HepG2 (cell line): ENCODE measurements around the gene SGCD. TPM values are rescaled to one million over a fixed set of nuclear protein-coding genes. Genes with fewer than 3 reads are reported as not detected.

Source experiments
- ATAC-seq: fragments of 200-7000 bp; cut with Tn5 transposase; 3 replicates; pipeline ENCODE4 v1.9.1; 2020; ENCODE audit warnings: mild to moderate bottlenecking, moderate library complexity
- BruUV-seq: library from RNA; stranded (reverse); fragments of 400-500 nt; replicated peaks from 2 replicates; lab custom pipeline; 2021; lab: Mats Ljungman, UMichigan
- CTCF ChIA-PET: fragments of 300-600 bp; formaldehyde crosslinking; extraction: SDS; loops from one replicate; lab custom pipeline; 2021; ENCODE audit warnings: low total read pairs, inconsistent platforms, low intra/inter-chr PET ratio; lab: Yijun Ruan, JAX
- POLR2A ChIA-PET: fragments of 350-600 bp; sonication (Branson Sonifier 250); formaldehyde crosslinking; loops from one replicate; lab custom pipeline; 2020; ENCODE audit warnings: antibody characterized with exemption, inconsistent platforms; lab: Yijun Ruan, JAX
- DNase-seq: peaks from one replicate; pipeline ENCODE4 v3.0.0-alpha.2; 2015; ENCODE audit warnings: low spot score
- FAIRE-seq: peaks from 3 replicates; lab custom pipeline; 2011; peaks lifted over from hg19 to GRCh38; lab: Jason Lieb, UNC
- H2AFZ ChIP-seq: one replicate; pipeline ENCODE4 v1.6.1; 2011; ENCODE audit warnings: low read length, inconsistent platforms
- H3K27ac ChIP-seq: fragments of 300-600 bp; 3 replicates; pipeline ENCODE4 v1.8.0; 2011; ENCODE audit warnings: mixed run types, mild to moderate bottlenecking, mixed read lengths, low read length, inconsistent platforms; ENCODE audit not compliant: insufficient read depth; ENCODE audit errors: extremely low read length
- H3K27me3 ChIP-seq, 2 experiments: fragments of 200-600 bp in 1 of 2; 2 replicates in 1 of 2; 3 replicates in 1 of 2; pipeline versions ENCODE4 v1.6.0 to v1.8.0; 2011; ENCODE audit warnings: low read length in 2 of 2, mild to moderate bottlenecking in 2 of 2, moderate library complexity in 2 of 2, inconsistent platforms in 1 of 2; ENCODE audit not compliant: insufficient read depth in 2 of 2, control insufficient read depth in 1 of 2
- H3K36me3 ChIP-seq, 2 experiments: fragments of 200-600 bp in 1 of 2; replicated peaks in 1 of 2; 2 replicates in 1 of 2; 3 replicates in 1 of 2; pipeline versions ENCODE4 v1.5.1 to v1.8.0; 2011; ENCODE audit warnings: low read length in 2 of 2, inconsistent platforms in 1 of 2; ENCODE audit not compliant: insufficient read depth in 2 of 2, control insufficient read depth in 1 of 2
- H3K4me1 ChIP-seq: 2 replicates; pipeline ENCODE4 v1.5.1; 2012; ENCODE audit warnings: low read length, inconsistent platforms; ENCODE audit not compliant: insufficient read depth
- H3K4me2 ChIP-seq: 2 replicates; pipeline ENCODE4 v1.6.0; 2011; ENCODE audit warnings: low read depth, low read length, inconsistent platforms
- H3K4me3 ChIP-seq, 3 experiments: fragments of 200-600 bp in 1 of 3; sonication (generic), shearing (Covaris generic) in 1 of 3; replicated peaks in 1 of 3; 2 replicates each; pipeline ENCODE4 v1.5.1; 2011 to 2016; ENCODE audit warnings: low read length in 3 of 3, inconsistent platforms in 2 of 3, low read depth in 2 of 3, mild to moderate bottlenecking in 2 of 3, control low read depth in 1 of 3, mixed read lengths in 1 of 3; ENCODE audit not compliant: insufficient read depth in 1 of 3
- H3K79me2 ChIP-seq: one replicate; pipeline ENCODE4 v1.6.1; 2011; ENCODE audit warnings: low read length, inconsistent platforms; ENCODE audit not compliant: insufficient read depth
- H3K9ac ChIP-seq: 2 replicates; pipeline ENCODE4 v1.6.0; 2011; ENCODE audit warnings: mild to moderate bottlenecking, low read depth, low read length, inconsistent platforms; ENCODE audit not compliant: insufficient read depth
- H3K9me3 ChIP-seq: 2 replicates; pipeline ENCODE4 v1.5.1; 2012; ENCODE audit warnings: mild to moderate bottlenecking, low read length
- H4K20me1 ChIP-seq: 2 replicates; pipeline ENCODE4 v1.6.0; 2011; ENCODE audit warnings: inconsistent platforms, mild to moderate bottlenecking, low read length, moderate library complexity; ENCODE audit not compliant: insufficient read depth
- GMEB2 ChIP-seq: IDR thresholded peaks from 2 replicates; pipeline ENCODE4 v1.6.1; 2016; ENCODE audit warnings: missing biosample characterization, missing genetic modification reagents, low read depth
- SMAD3 ChIP-seq: sonication (generic); formaldehyde crosslinking; IDR thresholded peaks from 2 replicates; pipeline ENCODE4 v1.4.0; 2020; ENCODE audit warnings: missing genetic modification reagents
- WGBS: methylation state at CpG from one replicate; pipeline ENCODE4 v1.1.6; 2017; ENCODE audit warnings: low lambda C conversion rate; 5-methylcytosine and 5-hydroxymethylcytosine counted together
- in situ Hi-C: cut with HindIII; loops from 2 replicates; pipeline ENCODE4 v1.10.0; 2017; ENCODE audit warnings: low pct_unique_long_range_greater_than_20kb; ENCODE audit not compliant: extremely low pct_ligation_motif_present
- intact Hi-C: fragments of 100-400 bp; cut with micrococcal nuclease; formaldehyde crosslinking; loops from one replicate; pipeline ENCODE4 v1.10.0; 2022; ENCODE audit not compliant: unreplicated experiment
- polyA plus RNA-seq, 8 experiments: library from polyadenylated mRNA; depleted of rRNA in 3 of 8; stranded (reverse) in 7 of 8; unstranded in 1 of 8; fragments of >200 nt; fragmentation: Illumina TruSeq in 4 of 8; extraction: Trizol in 4 of 8; gene quantifications; 2 replicates each; pipeline versions ENCODE4 v1.2.1 to v1.2.3, GENCODE V29; 2011 to 2016; ENCODE audit warnings: low read depth in 4 of 8, missing spikeins in 1 of 8, mixed read lengths in 1 of 8; ENCODE audit not compliant: insufficient read depth in 1 of 8
- total RNA-seq, 5 experiments: library from RNA; depleted of rRNA; stranded (reverse); fragments of >200 nt; fragmentation: Illumina TruSeq; extraction: Trizol; gene quantifications; 2 replicates each; pipeline ENCODE4 v1.2.3, GENCODE V29; 2016; ENCODE audit warnings: low read depth in 1 of 5

SGCD gene
- total and polyA plus RNA-seq, 2 of the 13 experiments (the other 11 are each of a cell fraction or from before 2014, with no cell fraction given) = not detected

DNA sequence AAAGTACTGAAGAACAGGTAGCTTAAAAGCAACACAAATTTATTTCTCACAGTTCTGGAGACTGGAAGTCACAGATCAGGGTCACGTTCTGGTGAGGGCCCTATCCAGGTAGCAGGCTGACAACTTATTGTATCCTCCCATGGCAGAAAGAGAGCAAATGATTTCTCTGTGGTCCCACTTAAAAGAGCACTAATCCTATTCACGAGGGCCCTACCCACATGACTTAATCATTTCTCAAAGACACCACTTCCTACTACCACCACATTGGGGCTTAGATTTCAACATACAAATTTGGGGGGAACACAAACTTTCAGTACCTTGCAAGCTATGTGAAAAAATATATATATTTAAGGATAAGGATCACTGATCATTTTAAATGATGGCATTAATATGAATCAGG, 447.3 kb downstream of the SGCD start:
- BruUV-seq = no TSS peak
- DNase-seq (no peak), FAIRE-seq (no peak), ATAC-seq (no peak)
- ChIA-PET POLR2A (no interaction called here), CTCF (no interaction called here)
- no peaks in the 10 kb centered on the region for H3K36me3 ChIP-seq
- no peaks in the 10 kb centered on the region for H3K79me2 ChIP-seq
- H3K4me2 ChIP-seq = no peak overlapping the region
- no peak for TF ChIP-seq GMEB2 (CRISPR knock-in tag)
- no peaks in the 10 kb centered on the region for H3K4me1 ChIP-seq
- H3K4me3 ChIP-seq = no peak overlapping the region
- no peak overlapping the region for H3K9ac ChIP-seq
- H4K20me1 ChIP-seq = no peaks in the 10 kb centered on the region
- no peaks in the 10 kb centered on the region for H3K9me3 ChIP-seq
- in situ Hi-C loops = no loop called here
- intact Hi-C loops = no loop called here
- H2AFZ ChIP-seq = no peak overlapping the region
- no peaks in the 10 kb centered on the region for H3K27me3 ChIP-seq
- H3K27ac ChIP-seq = no peak overlapping the region
- WGBS = 0% methylated on average over 2 of the region's 2 CpGs

DNA sequence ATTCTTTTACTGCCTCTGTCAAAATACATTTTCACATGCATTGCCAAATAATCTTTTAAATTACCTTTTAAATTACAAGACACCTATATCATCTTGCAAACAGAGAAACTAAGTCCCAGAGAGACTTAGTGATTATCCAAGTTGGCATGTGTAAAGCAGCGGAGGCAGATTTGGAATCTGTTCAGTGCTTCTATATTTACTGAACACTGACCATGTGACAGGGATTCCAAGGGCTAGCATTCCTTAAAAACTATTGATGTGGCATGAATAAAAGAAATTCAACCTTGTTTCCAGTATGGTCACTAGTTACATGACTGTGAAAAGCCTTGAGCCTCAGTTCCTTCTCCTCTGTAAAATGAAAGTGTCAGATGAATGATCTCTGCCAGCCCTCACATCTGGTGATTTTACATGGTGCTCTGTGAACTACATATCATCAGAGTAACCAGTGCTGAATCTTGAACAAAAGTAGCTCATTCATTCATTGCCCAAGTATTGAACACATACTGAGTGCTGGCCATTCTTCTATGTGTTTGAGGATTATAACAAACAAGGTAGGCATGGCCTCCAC, 451.3 kb downstream of the SGCD start:
- ATAC-seq (no peak), FAIRE-seq (no peak), DNase-seq (no peak)
- Histone ChIP-seq H3K79me2 (no peaks in the 10 kb centered on the region), H3K27me3 (no peaks in the 10 kb centered on the region; a peak in 1 of 5 replicates), H3K36me3 (no peaks in the 10 kb centered on the region), H2AFZ (no peak overlapping the region), H4K20me1 (no peaks in the 10 kb centered on the region), H3K4me1 (no peaks in the 10 kb centered on the region), H3K9me3 (no peaks in the 10 kb centered on the region), H3K9ac (no peak overlapping the region), H3K4me2 (no peak overlapping the region), H3K27ac (no peak overlapping the region), H3K4me3 (no peak overlapping the region)
- TF ChIP-seq SMAD3 (CRISPR knock-in tag) = no peak
- CTCF ChIA-PET = no interaction called here
- 5% methylated on average over 1 of the region's 1 CpG for WGBS
- POLR2A ChIA-PET = no interaction called here
- intact Hi-C loops (no loop called here), in situ Hi-C loops (no loop called here)
- no TSS peak for BruUV-seq
